HepG2 (cell line): ENCODE measurements around the gene RNGTT. TPM values are rescaled to one million over a fixed set of nuclear protein-coding genes. Genes with fewer than 3 reads are reported as not detected.

Experiments used
- ATF1 ChIP-seq: IDR thresholded peaks from 2 replicates; pipeline ENCODE4 v1.6.1; 2016; ENCODE audit warnings: mild to moderate bottlenecking, control low read depth
- ATM ChIP-seq: fragments of 450-650 bp; IDR thresholded peaks from 2 replicates; pipeline ENCODE4 v1.7.1; 2017; ENCODE audit warnings: mild to moderate bottlenecking, borderline replicate concordance
- CENPX ChIP-seq: sonication (generic); formaldehyde crosslinking; IDR thresholded peaks from 2 replicates; pipeline ENCODE4 v1.9.0; 2021; ENCODE audit warnings: mild to moderate bottlenecking, missing genetic modification reagents, moderate library complexity
- ESRRA ChIP-seq: sonication (generic); formaldehyde crosslinking; IDR thresholded peaks from 2 replicates; pipeline ENCODE4 v1.5.1; 2020; ENCODE audit warnings: mild to moderate bottlenecking, low read depth, missing genetic modification reagents
- EZH2 ChIP-seq: conservative IDR thresholded peaks from 2 replicates; pipeline ENCODE4 v1.6.1; 2012; ENCODE audit warnings: mild to moderate bottlenecking, low read depth, low read length, moderate library complexity
- GPN1 ChIP-seq: sonication (generic); formaldehyde crosslinking; IDR thresholded peaks from 2 replicates; pipeline ENCODE4 v1.5.1; 2020; ENCODE audit warnings: missing genetic modification reagents, borderline replicate concordance
- HMGXB4 ChIP-seq, 2 experiments: sonication (generic) in 1 of 2; formaldehyde crosslinking in 1 of 2; IDR thresholded peaks; 2 replicates each; pipeline versions ENCODE4 v1.4.0 to v1.6.1; 2018 to 2020; ENCODE audit warnings: missing genetic modification reagents in 2 of 2, borderline replicate concordance in 1 of 2, low read depth in 1 of 2, mild to moderate bottlenecking in 1 of 2, missing biosample characterization in 1 of 2
- NR2F6 ChIP-seq, 2 experiments: IDR thresholded peaks; 2 replicates each; pipeline ENCODE4 v1.6.1; 2016; ENCODE audit warnings: antibody characterized with exemption in 1 of 2, mild to moderate bottlenecking in 1 of 2
- NRL ChIP-seq: sonication (generic); formaldehyde crosslinking; IDR thresholded peaks from 2 replicates; pipeline ENCODE4 v1.5.0; 2020; ENCODE audit warnings: missing genetic modification reagents, mild to moderate bottlenecking, moderate library complexity, borderline replicate concordance
- RFX3 ChIP-seq: IDR thresholded peaks from 2 replicates; pipeline ENCODE4 v1.6.1; 2016; ENCODE audit warnings: missing biosample characterization, missing genetic modification reagents
- RXRB ChIP-seq: IDR thresholded peaks from 2 replicates; pipeline ENCODE4 v1.6.1; 2016; ENCODE audit warnings: borderline replicate concordance, missing genetic modification reagents, missing compliant biosample characterization
- SMYD3 ChIP-seq: sonication (generic); formaldehyde crosslinking; IDR thresholded peaks from 2 replicates; pipeline ENCODE4 v1.8.1; 2023; ENCODE audit warnings: mild to moderate bottlenecking, missing genetic modification reagents
- TBX2 ChIP-seq: sonication (generic); formaldehyde crosslinking; IDR thresholded peaks from 2 replicates; pipeline ENCODE4 v1.5.0; 2020; ENCODE audit warnings: missing genetic modification reagents, mild to moderate bottlenecking, borderline replicate concordance
- ZBTB38 ChIP-seq: sonication (generic); formaldehyde crosslinking; IDR thresholded peaks from 2 replicates; pipeline ENCODE4 v1.5.1; 2020; ENCODE audit warnings: mild to moderate bottlenecking, missing genetic modification reagents
- ZNF17 ChIP-seq: sonication (generic); formaldehyde crosslinking; IDR thresholded peaks from 2 replicates; pipeline ENCODE4 v1.5.0; 2020; ENCODE audit warnings: mild to moderate bottlenecking, missing genetic modification reagents
- ZNF230 ChIP-seq: sonication (generic); formaldehyde crosslinking; IDR thresholded peaks from 2 replicates; pipeline ENCODE4 v1.4.0; 2020; ENCODE audit warnings: mild to moderate bottlenecking, missing genetic modification reagents
- ZNF275 ChIP-seq: sonication (generic); formaldehyde crosslinking; IDR thresholded peaks from 2 replicates; pipeline ENCODE4 v1.8.0; 2022; ENCODE audit warnings: missing genetic modification reagents, mild to moderate bottlenecking, inconsistent platforms, borderline replicate concordance
- ZNF615 ChIP-seq: sonication (generic); formaldehyde crosslinking; IDR thresholded peaks from 2 replicates; pipeline ENCODE4 v1.5.0; 2020; ENCODE audit warnings: mild to moderate bottlenecking, missing genetic modification reagents, borderline replicate concordance
- ZNF646 ChIP-seq: sonication (generic); formaldehyde crosslinking; IDR thresholded peaks from 2 replicates; pipeline ENCODE4 v1.9.0; 2021; ENCODE audit warnings: mild to moderate bottlenecking, missing genetic modification reagents
- ZNF703 ChIP-seq: sonication (generic); formaldehyde crosslinking; IDR thresholded peaks from 2 replicates; pipeline ENCODE4 v1.5.1; 2020; ENCODE audit warnings: missing genetic modification reagents, mild to moderate bottlenecking, moderate library complexity, borderline replicate concordance
- ZNF83 ChIP-seq: sonication (generic); formaldehyde crosslinking; IDR thresholded peaks from 2 replicates; pipeline ENCODE4 v1.4.0; 2020; ENCODE audit warnings: missing genetic modification reagents, mild to moderate bottlenecking, borderline replicate concordance
- polyA plus RNA-seq, 8 experiments: library from polyadenylated mRNA; depleted of rRNA in 3 of 8; stranded (reverse) in 7 of 8; unstranded in 1 of 8; fragments of >200 nt; fragmentation: Illumina TruSeq in 4 of 8; extraction: Trizol in 4 of 8; gene quantifications; 2 replicates each; pipeline versions ENCODE4 v1.2.1 to v1.2.3, GENCODE V29; 2011 to 2016; ENCODE audit warnings: low read depth in 4 of 8, missing spikeins in 1 of 8, mixed read lengths in 1 of 8; ENCODE audit not compliant: insufficient read depth in 1 of 8
- total RNA-seq, 5 experiments: library from RNA; depleted of rRNA; stranded (reverse); fragments of >200 nt; fragmentation: Illumina TruSeq; extraction: Trizol; gene quantifications; 2 replicates each; pipeline ENCODE4 v1.2.3, GENCODE V29; 2016; ENCODE audit warnings: low read depth in 1 of 5

Gene RNGTT
- total and polyA plus RNA-seq, 2 of the 13 experiments (the other 11 are each of a cell fraction or from before 2014, with no cell fraction given) = 6.0 to 22.6 TPM

GRCh38 chr6:88709819-88710246 lies 253.6 kb downstream of the RNGTT start (continued):
- TF ChIP-seq HMGXB4 (CRISPR knock-in tag; IDR thresholded peaks at IDR 0.05; ENCODE audit: borderline replicate concordance in 1 of 2, low read depth in 1 of 2) (no peak), TBX2 (no peak), ZNF83 (no peak), ZBTB38 (CRISPR knock-in tag) (no peak), ESRRA (no peak), ZNF615 (no peak), SMYD3 (peak; percentile 74; the same call in 1 of the 2 replicates), CENPX (CRISPR knock-in tag) (no peak), GPN1 (CRISPR knock-in tag) (no peak), EZH2 (no peak), NR2F6 (IDR thresholded peaks at IDR 0.05) (no peak), NR2F6 (CRISPR knock-in tag; IDR thresholded peaks at IDR 0.05) (no peak), ATM (no peak), RXRB (CRISPR knock-in tag) (peak; percentile 70), ZNF275 (CRISPR knock-in tag) (no peak), RFX3 (no peak), NRL (CRISPR knock-in tag) (no peak), ZNF230 (no peak), ZNF703 (CRISPR knock-in tag) (no peak), ZNF646 (CRISPR knock-in tag) (no peak), ATF1 (0 out of 2 replicates have a peak, but pooled peaks have one; percentile 33), ZNF17 (CRISPR knock-in tag) (no peak)
